HCT116 (cell line): ENCODE results near the gene LRCH1. TPM values are rescaled to one million over a fixed set of nuclear protein-coding genes. Genes with fewer than 3 reads are reported as not detected.

Source experiments
- ATAC-seq: fragments of 200-7000 bp; cut with Tn5 transposase; 2 replicates; pipeline ENCODE4 v1.9.1; 2020; ENCODE audit warnings: mild to moderate bottlenecking, moderate library complexity
- BruUV-seq: library from RNA; stranded (reverse); fragments of 400-500 nt; replicated peaks from 2 replicates; lab custom pipeline; 2021; lab: Mats Ljungman, UMichigan
- CTCF ChIA-PET: fragments of 300-600 bp; sonication (Branson Sonifier 250); formaldehyde crosslinking; loops from one replicate; lab custom pipeline; 2021; ENCODE audit warnings: antibody characterized with exemption; lab: Charles Lee
- POLR2A ChIA-PET: fragments of 300-600, 350-600 bp; sonication (Branson Sonifier 250); formaldehyde crosslinking; loops from one replicate; lab custom pipeline; 2021; ENCODE audit warnings: antibody characterized with exemption; lab: Charles Lee
- RAD21 ChIA-PET, 2 experiments: fragments of 300-600 bp; sonication (Branson Sonifier 250); formaldehyde crosslinking; loops; one replicate each; lab custom pipeline; 2023; ENCODE audit warnings: low total read pairs in 2 of 2; ENCODE audit not compliant: uncharacterized antibody in 2 of 2, unreplicated experiment in 2 of 2, low non-redundant PET in 1 of 2; lab: Charles Lee
- DNase-seq: peaks from one replicate; pipeline ENCODE4 v3.0.0-alpha.2; 2010; ENCODE audit warnings: low read depth, low spot score
- H2AFZ ChIP-seq: fragments of 200-600 bp; shearing (Covaris generic), sonication (generic); 2 replicates; pipeline ENCODE4 v1.6.1; 2017; ENCODE audit warnings: low read depth, mixed run types, mixed read lengths, antibody characterized with exemption, low read length; ENCODE audit not compliant: poor library complexity, severe bottlenecking
- H3K27ac ChIP-seq: 2 replicates; pipeline ENCODE4 v1.5.1; 2012; ENCODE audit warnings: low read depth, low read length
- H3K27me3 ChIP-seq: fragments of 200-600 bp; sonication (generic); 2 replicates; pipeline ENCODE4 v1.6.1; 2016; ENCODE audit warnings: mixed run types, low read length, mixed read lengths; ENCODE audit not compliant: insufficient read depth
- H3K36me3 ChIP-seq, 2 experiments: fragments of 200-500 bp in 1 of 2; fragments of 200-600 bp in 1 of 2; sonication (Bioruptor generic) in 1 of 2; sonication (generic) in 1 of 2; 2 replicates each; pipeline versions ENCODE4 v1.5.1 to v1.6.1; 2014 to 2016; ENCODE audit warnings: low read length in 2 of 2, inconsistent platforms in 1 of 2, mixed read lengths in 1 of 2, mixed run types in 1 of 2; ENCODE audit not compliant: insufficient read depth in 2 of 2, control insufficient read depth in 1 of 2
- H3K4me1 ChIP-seq, 2 experiments: fragments of 200-600 bp in 1 of 2; sonication (generic) in 1 of 2; 2 replicates each; pipeline versions ENCODE4 v1.5.1 to v1.6.1; 2012 to 2017; ENCODE audit warnings: low read length in 2 of 2, inconsistent platforms in 1 of 2, mild to moderate bottlenecking in 1 of 2, mixed read lengths in 1 of 2, mixed run types in 1 of 2, moderate library complexity in 1 of 2; ENCODE audit not compliant: insufficient read depth in 2 of 2, control insufficient read depth in 1 of 2
- H3K4me2 ChIP-seq: fragments of 200-600 bp; sonication (generic); 2 replicates; pipeline ENCODE4 v1.6.1; 2017; ENCODE audit warnings: mixed run types, low read length, mixed read lengths
- H3K4me3 ChIP-seq, 2 experiments: fragments of 200-600 bp in 1 of 2; sonication (generic) in 1 of 2; replicated peaks in 1 of 2; 2 replicates each; pipeline ENCODE4 v1.5.1; 2011 to 2016; ENCODE audit warnings: low read length in 2 of 2, control low read depth in 1 of 2, low read depth in 1 of 2, mild to moderate bottlenecking in 1 of 2, mixed read lengths in 1 of 2, mixed run types in 1 of 2
- H3K79me2 ChIP-seq: fragments of 200-600 bp; sonication (generic); 2 replicates; pipeline ENCODE4 v1.6.1; 2017; ENCODE audit warnings: mild to moderate bottlenecking, mixed run types, low read length, moderate library complexity, mixed read lengths; ENCODE audit not compliant: insufficient read depth
- H3K9ac ChIP-seq: fragments of 200-600 bp; sonication (generic); 2 replicates; pipeline ENCODE4 v1.6.1; 2016; ENCODE audit warnings: low read length, mixed read lengths
- H3K9me2 ChIP-seq: fragments of 200-600 bp; sonication (generic), shearing (Covaris generic); 2 replicates; pipeline ENCODE4 v1.6.1; 2017; ENCODE audit warnings: mixed run types, mild to moderate bottlenecking, moderate library complexity; ENCODE audit not compliant: insufficient read depth
- H3K9me3 ChIP-seq, 2 experiments: fragments of 200-500 bp in 1 of 2; fragments of 200-600 bp in 1 of 2; sonication (Bioruptor generic) in 1 of 2; sonication (generic) in 1 of 2; 2 replicates each; pipeline ENCODE4 v1.6.1; 2014 to 2017; ENCODE audit warnings: low read length in 2 of 2, mixed read lengths in 2 of 2, inconsistent platforms in 1 of 2, low read depth in 1 of 2, mild to moderate bottlenecking in 1 of 2, mixed run types in 1 of 2, moderate library complexity in 1 of 2; ENCODE audit not compliant: control insufficient read depth in 1 of 2, insufficient read depth in 1 of 2
- H4K20me1 ChIP-seq: fragments of 200-600 bp; sonication (generic), shearing (Covaris generic); 2 replicates; pipeline ENCODE4 v1.6.1; 2017; ENCODE audit warnings: mixed run types, mild to moderate bottlenecking, moderate library complexity; ENCODE audit not compliant: insufficient read depth
- EGR1 ChIP-seq: IDR thresholded peaks from 2 replicates; pipeline ENCODE4 v1.6.1; 2012; ENCODE audit warnings: low read depth
- intact Hi-C: fragments of 100-400 bp; cut with micrococcal nuclease; formaldehyde crosslinking; loops from 2 replicates; pipeline ENCODE4 v1.10.0; 2022
- total RNA-seq: library from RNA; stranded (reverse); gene quantifications from one replicate; pipeline ENCODE4 v1.2.1, GENCODE V29; 2021; ENCODE audit not compliant: unreplicated experiment
- TF ChIP-seq, protein P1 (sequence below): IDR thresholded peaks from 2 replicates; pipeline ENCODE4 v1.6.1; 2011; ENCODE audit warnings: mild to moderate bottlenecking, low read length, moderate library complexity; ENCODE audit not compliant: insufficient replicate concordance; ENCODE audit errors: extremely low read depth
- TF ChIP-seq, protein P2 (sequence below), 3 experiments: fragments of 200-600 bp in 1 of 3; sonication (generic) in 1 of 3; IDR thresholded peaks in 2 of 3; conservative IDR thresholded peaks in 1 of 3; 2 replicates each; pipeline ENCODE4 v1.5.1; 2012 to 2017; ENCODE audit warnings: low read depth in 2 of 3, low read length in 2 of 3, antibody characterized with exemption in 1 of 3, borderline replicate concordance in 1 of 3, control low read depth in 1 of 3, mild to moderate bottlenecking in 1 of 3, mixed read lengths in 1 of 3, mixed run types in 1 of 3, moderate library complexity in 1 of 3; ENCODE audit not compliant: insufficient read depth in 1 of 3

The LRCH1 gene
- total RNA-seq, 1 experiment from 2014 or later, result 15.6 TPM

GRCh38 chr13:46562581-46562980 is 9.6 kb downstream of the LRCH1 start (continued):
- TF ChIP-seq, protein P1, sequence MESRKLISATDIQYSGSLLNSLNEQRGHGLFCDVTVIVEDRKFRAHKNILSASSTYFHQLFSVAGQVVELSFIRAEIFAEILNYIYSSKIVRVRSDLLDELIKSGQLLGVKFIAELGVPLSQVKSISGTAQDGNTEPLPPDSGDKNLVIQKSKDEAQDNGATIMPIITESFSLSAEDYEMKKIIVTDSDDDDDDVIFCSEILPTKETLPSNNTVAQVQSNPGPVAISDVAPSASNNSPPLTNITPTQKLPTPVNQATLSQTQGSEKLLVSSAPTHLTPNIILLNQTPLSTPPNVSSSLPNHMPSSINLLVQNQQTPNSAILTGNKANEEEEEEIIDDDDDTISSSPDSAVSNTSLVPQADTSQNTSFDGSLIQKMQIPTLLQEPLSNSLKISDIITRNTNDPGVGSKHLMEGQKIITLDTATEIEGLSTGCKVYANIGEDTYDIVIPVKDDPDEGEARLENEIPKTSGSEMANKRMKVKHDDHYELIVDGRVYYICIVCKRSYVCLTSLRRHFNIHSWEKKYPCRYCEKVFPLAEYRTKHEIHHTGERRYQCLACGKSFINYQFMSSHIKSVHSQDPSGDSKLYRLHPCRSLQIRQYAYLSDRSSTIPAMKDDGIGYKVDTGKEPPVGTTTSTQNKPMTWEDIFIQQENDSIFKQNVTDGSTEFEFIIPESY, result no peak
- no peak for TF ChIP-seq EGR1

- ChIA-PET POLR2A (no interaction called here), CTCF (no interaction called here)
- ATAC-seq, result no peak
Observed at GRCh38 chr13:46565808-46566750, 13.1 kb downstream of the LRCH1 start.

More at GRCh38 chr13:46565808-46566750, 13.1 kb downstream of the LRCH1 start:
- DNase-seq, result no peak
- H3K27ac ChIP-seq, result no peak overlapping the region
- intact Hi-C loops, result no loop called here
- no peaks in the 10 kb centered on the region for H3K4me1 ChIP-seq
- no peak overlapping the region for H3K4me2 ChIP-seq
- RAD21 ChIA-PET, result no interaction called here
- H3K4me3 ChIP-seq, result no peak overlapping the region
- H3K36me3 ChIP-seq, result no peaks in the 10 kb centered on the region
- no peaks in the 10 kb centered on the region for H3K9me3 ChIP-seq
- H4K20me1 ChIP-seq, result peaks cover 7% of the 10 kb centered on the region; the same call in 1 of the 2 replicates
- BruUV-seq, result no TSS peak
- no peaks in the 10 kb centered on the region for H3K27me3 ChIP-seq
- TF ChIP-seq, protein P2, sequence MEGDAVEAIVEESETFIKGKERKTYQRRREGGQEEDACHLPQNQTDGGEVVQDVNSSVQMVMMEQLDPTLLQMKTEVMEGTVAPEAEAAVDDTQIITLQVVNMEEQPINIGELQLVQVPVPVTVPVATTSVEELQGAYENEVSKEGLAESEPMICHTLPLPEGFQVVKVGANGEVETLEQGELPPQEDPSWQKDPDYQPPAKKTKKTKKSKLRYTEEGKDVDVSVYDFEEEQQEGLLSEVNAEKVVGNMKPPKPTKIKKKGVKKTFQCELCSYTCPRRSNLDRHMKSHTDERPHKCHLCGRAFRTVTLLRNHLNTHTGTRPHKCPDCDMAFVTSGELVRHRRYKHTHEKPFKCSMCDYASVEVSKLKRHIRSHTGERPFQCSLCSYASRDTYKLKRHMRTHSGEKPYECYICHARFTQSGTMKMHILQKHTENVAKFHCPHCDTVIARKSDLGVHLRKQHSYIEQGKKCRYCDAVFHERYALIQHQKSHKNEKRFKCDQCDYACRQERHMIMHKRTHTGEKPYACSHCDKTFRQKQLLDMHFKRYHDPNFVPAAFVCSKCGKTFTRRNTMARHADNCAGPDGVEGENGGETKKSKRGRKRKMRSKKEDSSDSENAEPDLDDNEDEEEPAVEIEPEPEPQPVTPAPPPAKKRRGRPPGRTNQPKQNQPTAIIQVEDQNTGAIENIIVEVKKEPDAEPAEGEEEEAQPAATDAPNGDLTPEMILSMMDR (IDR thresholded peaks at IDR 0.05 in 2 of 3, conservative IDR thresholded peaks at IDR 0.05 in 1 of 3; ENCODE audit: borderline replicate concordance in 1 of 3, insufficient read depth in 1 of 3, low read depth in 2 of 3, low read length in 2 of 3), result no peak
- TF ChIP-seq, all 23 proteins: peak for 0
- Histone ChIP-seq H3K9ac (no peak overlapping the region), H3K79me2 (peaks cover 97% of the 10 kb centered on the region), H3K9me2 (no peaks in the 10 kb centered on the region), H2AFZ (no peak overlapping the region)
